Amygdala (tissue), 56 donors: Measurements from ENCODE around the gene IL9R.
"Not testable (repeated sequence)": the region's sequence is repeated elsewhere in the genome, so short reads cannot be mapped to it uniquely, and the experiment has no call there.

ENCODE experiments used
- DNase-seq, 56 donors: peaks; one replicate each; lab custom pipeline; 2025; lab: John Stamatoyannopoulos, UW

The IL9R gene

DNA sequence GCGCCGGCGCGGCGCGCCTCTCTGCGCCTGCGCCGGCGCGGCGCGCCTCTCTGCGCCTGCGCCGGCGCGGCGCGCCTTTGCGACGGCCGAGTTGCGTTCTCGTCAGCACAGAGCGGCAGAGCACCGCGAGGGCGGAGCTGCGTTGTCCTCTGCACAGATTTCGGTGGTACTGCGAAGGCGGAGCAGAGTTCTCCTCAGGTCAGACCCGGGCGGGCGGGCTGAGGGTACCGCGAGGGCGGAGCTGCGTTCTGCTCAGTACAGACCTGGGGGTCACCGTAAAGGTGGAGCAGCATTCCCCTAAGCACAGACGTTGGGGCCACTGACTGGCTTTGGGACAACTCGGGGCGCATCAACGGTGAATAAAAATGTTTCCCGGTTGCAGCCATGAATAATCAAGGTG is 31.8 kb downstream of the IL9R start:
- DNase-seq: not testable (repeated sequence)

DNA sequence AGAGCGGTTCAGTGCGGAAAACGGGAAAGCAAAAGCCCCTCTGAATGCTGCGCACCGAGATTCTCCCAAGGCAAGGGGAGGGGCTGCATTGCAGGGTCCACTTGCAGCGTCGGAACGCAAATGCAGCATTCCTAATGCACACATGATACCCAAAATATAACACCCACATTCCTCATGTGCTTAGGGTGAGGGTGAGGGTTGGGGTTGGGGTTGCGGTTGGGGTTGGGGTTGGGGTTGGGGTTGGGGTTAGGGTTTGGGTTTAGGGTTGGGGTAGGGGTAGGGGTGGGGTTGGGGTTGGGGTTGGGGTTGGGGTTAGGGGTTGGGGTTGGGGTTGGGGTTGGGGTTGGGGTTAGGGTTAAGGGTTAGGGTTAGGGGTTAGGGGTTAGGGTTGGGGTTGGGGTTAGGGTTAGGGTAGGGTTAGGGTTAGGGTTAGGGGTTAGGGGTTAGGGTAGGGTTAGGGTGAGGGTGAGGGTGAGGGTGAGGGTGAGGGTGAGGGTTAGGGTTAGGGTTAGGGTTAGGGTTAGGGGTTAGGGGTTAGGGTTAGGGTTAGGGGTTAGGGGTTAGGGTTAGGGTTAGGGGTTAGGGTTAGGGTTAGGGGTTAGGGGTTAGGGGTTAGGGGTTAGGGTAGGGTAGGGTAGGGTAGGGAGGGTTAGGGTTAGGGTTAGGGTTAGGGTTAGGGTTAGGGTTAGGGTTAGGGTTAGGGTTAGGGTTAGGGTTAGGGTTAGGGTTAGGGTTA is 32.4 kb downstream of the IL9R start:
- not testable (repeated sequence) for DNase-seq

DNA sequence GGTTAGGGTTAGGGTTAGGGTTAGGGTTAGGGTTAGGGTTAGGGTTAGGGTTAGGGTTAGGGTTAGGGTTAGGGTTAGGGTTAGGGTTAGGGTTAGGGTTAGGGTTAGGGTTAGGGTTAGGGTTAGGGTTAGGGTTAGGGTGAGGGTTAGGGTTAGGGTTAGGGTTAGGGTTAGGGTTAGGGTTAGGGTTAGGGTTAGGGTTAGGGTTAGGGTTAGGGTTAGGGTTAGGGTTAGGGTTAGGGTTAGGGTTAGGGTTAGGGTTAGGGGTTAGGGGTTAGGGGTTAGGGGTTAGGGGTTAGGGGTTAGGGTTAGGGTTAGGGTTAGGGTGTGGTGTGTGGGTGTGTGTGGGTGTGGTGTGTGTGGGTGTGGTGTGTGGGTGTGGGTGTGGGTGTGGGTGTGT is 33.0 kb downstream of the IL9R start:
- DNase-seq: not testable (repeated sequence)
